Raji (cell line): Measurements from ENCODE around the gene KLHL12.

ENCODE experiments used
- POLR2A ChIP-seq: IDR thresholded peaks from 2 replicates; pipeline ENCODE4 v1.6.1; 2011; ENCODE audit warnings: low read depth, low read length, control low read depth; ENCODE audit not compliant: insufficient read depth

The KLHL12 gene

GRCh38 chr1:202957733-202958543, 30.9 kb upstream of the KLHL12 start, which contains the start of gene ADIPOR1:
ADIPOR1 (minus strand) TSS chr1:202958312; CDS start chr1:202951070, 7,242 bp downstream.
- TF ChIP-seq POLR2A: peak; percentile 86

- TF ChIP-seq POLR2A: no peak
Observed at GRCh38 chr1:202956969-202957368, 29.9 kb upstream of the KLHL12 start.

DNA sequence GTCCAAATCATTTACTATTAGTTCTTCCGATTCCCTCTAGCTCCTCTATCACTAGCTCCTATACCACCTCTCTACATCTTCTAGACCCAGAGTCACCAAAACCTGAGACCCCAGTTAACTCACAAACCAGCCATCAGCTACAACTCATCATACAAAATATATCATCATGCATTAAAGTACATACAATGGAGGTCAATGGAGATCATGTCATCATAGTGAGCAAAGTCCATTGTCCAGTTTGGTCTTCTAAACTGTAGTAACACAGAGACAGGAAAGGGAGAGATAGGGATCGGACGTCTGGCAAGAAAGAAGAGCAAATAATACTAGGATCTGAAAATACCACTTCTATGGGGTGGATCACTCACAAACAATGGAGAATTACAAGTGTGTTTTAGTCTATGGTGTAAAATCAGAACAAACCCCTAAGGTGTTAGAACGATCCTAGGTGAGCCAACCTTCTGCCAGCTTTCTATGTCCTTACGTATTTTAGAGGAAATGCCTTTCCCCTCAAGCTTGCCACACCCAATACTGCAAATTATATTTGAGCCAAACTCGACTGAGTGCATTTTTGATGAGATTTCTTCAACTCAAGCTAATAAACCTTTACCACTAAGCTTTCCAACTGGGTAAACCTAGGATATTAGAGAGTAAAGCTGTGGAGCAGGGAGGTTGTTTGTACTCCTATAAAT, 27.2 kb upstream of the KLHL12 start:
- TF ChIP-seq POLR2A: no peak

GRCh38 chr1:202953392-202953791, 26.4 kb upstream of the KLHL12 start:
- TF ChIP-seq POLR2A: no peak

DNA sequence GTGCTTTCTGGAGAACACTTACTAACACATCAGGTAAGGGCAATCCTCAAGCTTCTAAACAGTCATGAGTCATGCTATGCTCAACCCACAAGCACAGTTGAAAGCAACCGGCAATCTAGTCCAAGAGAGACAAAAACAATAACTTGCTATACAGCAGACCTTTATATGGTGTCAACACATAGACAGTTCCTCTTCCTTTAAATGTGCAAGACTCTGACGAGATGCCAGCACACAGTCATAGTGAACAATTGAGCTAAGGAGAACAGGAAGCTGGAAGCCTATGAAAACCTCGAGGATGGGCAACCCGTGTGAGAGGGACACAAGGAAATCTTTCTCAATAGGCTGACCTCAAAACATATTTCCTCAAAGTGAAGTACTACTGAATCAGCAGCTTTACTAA, 25.8 kb upstream of the KLHL12 start:
- no peak for TF ChIP-seq POLR2A

GRCh38 chr1:202952099-202952498, 25.1 kb upstream of the KLHL12 start:
- TF ChIP-seq POLR2A: no peak

DNA sequence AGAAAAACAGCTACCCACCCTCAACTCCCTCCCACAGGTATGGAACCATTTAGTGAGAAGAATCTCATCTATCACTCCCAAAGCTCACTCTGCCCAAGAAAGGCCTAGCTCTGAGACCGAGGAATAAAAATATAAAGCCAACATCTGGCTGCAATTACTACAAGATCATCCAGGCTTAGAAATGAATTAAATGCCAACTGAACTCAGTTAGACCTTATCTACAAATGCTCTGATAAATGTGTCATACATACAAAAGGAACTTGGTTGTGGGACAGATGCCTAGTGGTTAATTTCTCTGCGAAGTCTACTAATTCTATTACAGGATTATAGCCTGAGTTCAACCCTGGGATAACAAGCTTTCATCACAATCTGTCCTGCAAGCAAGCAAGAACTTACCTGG, 24.4 kb upstream of the KLHL12 start:
- no peak for TF ChIP-seq POLR2A

GRCh38 chr1:202945483-202945882, 18.4 kb upstream of the KLHL12 start:
- TF ChIP-seq POLR2A: no peak

DNA sequence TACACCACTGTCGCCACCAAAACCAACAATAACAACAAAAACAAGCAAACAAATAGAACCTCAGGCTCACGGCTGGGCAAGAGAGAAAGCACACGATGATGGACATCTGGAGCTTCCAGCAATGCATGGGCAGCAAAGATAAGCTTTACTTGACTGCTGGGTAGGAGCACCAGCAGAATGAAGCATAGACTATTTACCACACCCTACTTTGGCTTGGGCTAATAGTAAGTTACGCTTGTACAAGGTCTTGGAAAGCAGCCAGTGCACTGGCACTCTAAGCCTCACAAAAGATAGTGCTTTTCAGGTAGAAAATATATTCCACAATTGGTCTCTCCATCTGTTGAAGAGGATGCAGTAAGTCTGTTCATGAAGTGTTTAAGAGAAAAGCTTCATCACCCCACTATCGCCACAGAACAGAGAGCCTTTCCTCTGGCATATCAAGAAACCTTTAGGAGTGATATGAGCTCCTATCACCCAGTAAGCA, 17.4 kb upstream of the KLHL12 start:
- no peak for TF ChIP-seq POLR2A

GRCh38 chr1:202942426-202942825, 15.4 kb upstream of the KLHL12 start:
- TF ChIP-seq POLR2A: no peak

GRCh38 chr1:202941372-202941771, 14.3 kb upstream of the KLHL12 start:
- no peak for TF ChIP-seq POLR2A

DNA sequence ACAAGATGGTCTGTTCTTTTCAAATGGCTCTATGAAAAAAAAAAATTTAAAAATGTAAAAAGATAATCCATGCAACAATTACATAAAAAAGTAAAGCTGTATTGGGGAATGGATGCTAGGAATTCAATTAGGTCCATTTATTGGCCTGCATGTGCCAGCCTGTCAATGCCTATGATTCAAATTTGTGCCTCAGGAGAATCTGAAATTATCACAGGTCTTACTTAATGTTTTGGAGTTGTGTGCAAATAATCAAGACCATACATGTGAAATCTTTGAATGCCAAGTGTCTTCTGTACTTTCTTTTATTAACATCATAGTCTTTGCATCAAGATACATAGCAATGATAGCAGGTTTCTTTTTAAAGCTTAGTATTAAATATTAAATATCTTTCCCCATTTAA, 13.5 kb upstream of the KLHL12 start:
- TF ChIP-seq POLR2A: no peak

- TF ChIP-seq POLR2A: no peak
Observed at GRCh38 chr1:202938287-202938925, 11.4 kb upstream of the KLHL12 start.

- no peak for TF ChIP-seq POLR2A
Observed at GRCh38 chr1:202935844-202936243, 8.8 kb upstream of the KLHL12 start.

DNA sequence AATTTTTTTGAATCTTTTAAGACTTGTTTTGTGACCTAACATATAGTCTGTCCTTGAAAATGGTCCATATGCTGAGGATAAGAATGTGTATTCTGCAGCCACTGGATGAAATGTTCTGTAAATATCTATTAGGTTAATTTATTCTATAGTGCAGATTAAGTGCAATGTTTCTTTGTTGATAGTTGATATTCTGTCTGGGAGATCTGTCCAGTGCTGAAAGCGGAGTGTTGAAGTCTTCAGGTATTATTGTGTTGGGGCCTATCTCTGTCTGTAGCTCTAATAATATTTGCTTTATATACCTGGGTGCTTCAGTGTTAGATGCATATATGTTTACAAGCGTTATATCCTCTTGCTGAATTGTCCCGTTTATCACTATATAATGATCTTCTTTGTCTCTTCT, 7.7 kb upstream of the KLHL12 start:
- TF ChIP-seq POLR2A: no peak

DNA sequence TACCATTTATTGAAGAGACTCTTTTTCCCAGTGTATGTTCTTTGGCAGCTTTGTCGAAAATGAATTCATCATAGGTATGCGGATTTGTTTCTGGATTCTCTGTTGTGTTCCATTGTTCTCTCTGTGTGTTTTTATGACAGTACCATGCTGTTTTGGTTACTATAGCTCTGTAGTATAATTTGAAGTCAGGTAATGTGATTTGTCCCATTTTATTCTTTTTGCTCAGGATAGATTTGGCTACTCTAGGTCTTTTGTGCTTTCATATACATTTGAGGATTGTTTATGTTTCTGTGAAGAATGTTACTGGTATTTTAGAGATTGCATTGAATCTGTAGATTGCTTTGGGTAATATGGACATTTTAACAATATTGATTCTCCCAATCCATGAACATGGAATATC, 5.4 kb upstream of the KLHL12 start:
- TF ChIP-seq POLR2A: no peak

DNA sequence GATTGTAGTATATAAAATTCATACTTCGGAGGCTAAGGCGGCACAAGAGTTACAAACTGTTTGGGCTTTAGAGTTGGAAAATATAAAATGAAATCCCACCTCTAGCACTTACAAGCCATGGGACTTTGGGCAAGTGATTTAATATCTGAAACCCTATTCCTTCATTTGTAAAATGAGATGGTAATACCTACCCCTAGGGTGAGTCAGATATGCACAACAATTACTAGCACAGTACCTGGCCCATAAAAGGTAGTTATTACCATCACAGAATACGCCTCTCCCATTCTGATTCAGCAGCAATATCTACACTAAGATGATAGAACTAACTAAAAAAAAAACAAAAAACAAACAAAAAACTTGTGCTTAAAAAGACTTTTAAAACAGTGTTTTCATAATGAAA, 3.5 kb downstream of the KLHL12 start:
- TF ChIP-seq POLR2A: no peak

GRCh38 chr1:202919615-202920014, 7.4 kb downstream of the KLHL12 start:
- no peak for TF ChIP-seq POLR2A
